Upper lobe of right lung (tissue), 1 donor: ENCODE results near the gene GIMD1. TPM values are rescaled to one million over a fixed set of nuclear protein-coding genes. Genes with fewer than 3 reads are reported as not detected.
"Not testable (repeated sequence)": the region's sequence is repeated elsewhere in the genome, so short reads cannot be mapped to it uniquely, and the experiment has no call there.

ENCODE experiments used
- ATAC-seq: fragments of 200-7000 bp; cut with Tn5 transposase; one replicate; pipeline ENCODE4 v1.9.1; 2020; ENCODE audit warnings: mild to moderate bottlenecking, moderate library complexity
- DNase-seq: peaks from one replicate; pipeline ENCODE4 v3.0.0-alpha.2; 2020
- H3K27ac ChIP-seq: fragments of 200-600 bp; one replicate; pipeline ENCODE4 v1.8.0; 2022
- H3K27me3 ChIP-seq: fragments of 200-600 bp; one replicate; pipeline ENCODE4 v1.8.0; 2022; ENCODE audit warnings: mild to moderate bottlenecking
- H3K36me3 ChIP-seq: fragments of 200-600 bp; one replicate; pipeline ENCODE4 v1.8.0; 2022
- H3K4me1 ChIP-seq: fragments of 200-600 bp; one replicate; pipeline ENCODE4 v1.8.0; 2022
- H3K4me3 ChIP-seq: fragments of 200-600 bp; one replicate; pipeline ENCODE4 v1.8.0; 2022; ENCODE audit warnings: mild to moderate bottlenecking
- H3K9me3 ChIP-seq: fragments of 200-600 bp; one replicate; pipeline ENCODE4 v1.8.0; 2022
- CTCF ChIP-seq: fragments of 200-600 bp; IDR thresholded peaks from one replicate; pipeline ENCODE4 v1.8.0; 2022; ENCODE audit warnings: antibody characterized with exemption
- intact Hi-C: fragments of 100-400 bp; cut with DNase I; formaldehyde crosslinking; loops from one replicate; pipeline ENCODE4 v1.11.0; 2022
- total RNA-seq: library from RNA; stranded (reverse); fragmentation: NEBNext Ultra II Directional; extraction: Animal tissue kit (Norgen Biotek cat#: 25700); gene quantifications from one replicate; pipeline ENCODE4 v1.2.1, GENCODE V29; 2021
- donor health status: DM: no; HTN: yes; CAD: no; lungs with severe emphysema.

Gene GIMD1
- total RNA-seq, 1 donor from 2014 or later: not detected

DNA sequence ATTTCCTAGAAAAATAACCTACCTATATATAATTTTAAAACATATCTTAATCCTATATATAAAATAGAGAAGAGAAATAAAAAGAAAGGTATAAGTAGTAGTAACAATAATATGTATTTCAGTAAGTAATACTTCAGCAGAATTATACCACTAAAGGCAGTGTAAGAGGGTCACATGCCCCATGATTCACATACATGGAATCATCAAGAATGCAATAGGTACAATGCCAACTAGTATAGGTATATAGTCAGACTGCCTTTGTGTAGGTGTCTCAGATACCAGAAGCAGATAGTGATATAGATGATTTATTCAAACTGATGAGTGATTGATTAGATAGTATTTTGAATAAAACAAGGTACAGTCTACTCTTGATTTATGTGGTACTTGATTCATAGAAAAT, 42.8 kb downstream of the GIMD1 start:
- Histone ChIP-seq H3K36me3 (peaks cover 51% of the 10 kb centered on the region), H3K4me1 (no peaks in the 10 kb centered on the region)

GRCh38 chr4:106323119-106323518, 45.5 kb downstream of the GIMD1 start:
- no peak overlapping the region for H3K27ac ChIP-seq
- DNase-seq (no peak), ATAC-seq (no peak)
- H3K36me3 ChIP-seq: peaks cover 25% of the 10 kb centered on the region
- no peaks in the 10 kb centered on the region for H3K9me3 ChIP-seq
- H3K4me3 ChIP-seq: no peak overlapping the region
- intact Hi-C loops: no loop called here
- H3K4me1 ChIP-seq: peaks cover under 1% of the 10 kb centered on the region
- H3K27me3 ChIP-seq: no peaks in the 10 kb centered on the region
- no peak for TF ChIP-seq CTCF

More for the DNA sequence above, 42.8 kb downstream of the GIMD1 start:
- no peaks in the 10 kb centered on the region for H3K9me3 ChIP-seq
- no peak for TF ChIP-seq CTCF
- intact Hi-C loops: no loop called here
- no peak for ATAC-seq
- no peaks in the 10 kb centered on the region for H3K27me3 ChIP-seq
- H3K4me3 ChIP-seq: no peak overlapping the region
- DNase-seq: no peak
- no peak overlapping the region for H3K27ac ChIP-seq

DNA sequence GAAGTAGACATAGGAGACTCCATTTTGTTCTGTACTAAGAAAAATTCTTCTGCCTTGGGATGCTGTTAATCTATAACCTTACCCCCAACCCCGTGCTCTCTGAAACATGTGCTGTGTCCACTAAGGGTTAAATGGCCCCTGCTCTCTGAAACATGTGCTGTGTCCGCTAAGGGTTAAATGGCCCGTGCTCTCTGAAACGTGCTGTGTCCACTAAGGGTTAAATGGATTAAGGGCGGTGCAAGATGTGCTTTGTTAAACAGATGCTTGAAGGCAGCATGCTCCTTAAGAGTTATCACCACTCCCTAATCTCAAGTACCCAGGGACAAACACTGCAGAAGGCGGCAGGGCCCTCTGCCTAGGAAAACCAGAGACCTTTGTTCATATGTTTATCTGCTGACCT, 46.8 kb downstream of the GIMD1 start:
- ATAC-seq, H3K27me3 ChIP-seq, DNase-seq, H3K9me3 ChIP-seq, H3K27ac ChIP-seq, intact Hi-C loops, H3K4me3 ChIP-seq: not testable (repeated sequence)
- Histone ChIP-seq H3K36me3 (peaks cover 12% of the 10 kb centered on the region), H3K4me1 (peaks cover 12% of the 10 kb centered on the region)

GRCh38 chr4:106321168-106321567, 47.4 kb downstream of the GIMD1 start:
- H3K9me3 ChIP-seq, DNase-seq, H3K4me3 ChIP-seq, ATAC-seq, intact Hi-C loops, H3K27me3 ChIP-seq, H3K27ac ChIP-seq, H3K36me3 ChIP-seq: not testable (repeated sequence)
- peaks cover 12% of the 10 kb centered on the region for H3K4me1 ChIP-seq

DNA sequence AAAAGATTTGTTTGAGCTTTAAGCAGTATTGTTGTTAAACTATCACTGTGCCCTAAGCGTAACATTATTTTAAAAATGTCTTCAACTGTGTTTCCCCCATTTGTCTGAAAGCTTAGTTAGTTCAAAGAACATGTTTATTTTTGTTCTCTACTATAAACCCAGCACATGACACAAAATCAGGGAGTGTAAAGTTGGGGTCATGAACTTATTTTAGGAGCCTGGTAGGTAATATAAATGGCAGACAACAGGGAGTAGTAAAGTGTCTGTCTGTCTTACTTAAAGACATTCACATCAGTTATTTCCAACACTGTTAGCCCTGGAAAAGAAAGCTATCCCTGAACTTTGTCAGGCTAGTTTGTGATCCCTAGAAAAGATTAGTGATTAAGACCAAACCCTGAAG, 48.3 kb downstream of the GIMD1 start:
- Histone ChIP-seq H3K4me3 (no peak overlapping the region), H3K9me3 (no peaks in the 10 kb centered on the region), H3K4me1 (peaks cover 13% of the 10 kb centered on the region), H3K27me3 (no peaks in the 10 kb centered on the region), H3K36me3 (no peaks in the 10 kb centered on the region), H3K27ac (no peak overlapping the region)
- intact Hi-C loops: no loop called here
- no peak for TF ChIP-seq CTCF
- DNase-seq (no peak), ATAC-seq (no peak)

GRCh38 chr4:106318511-106318910, 50.1 kb downstream of the GIMD1 start:
- H3K4me1 ChIP-seq: peaks cover 20% of the 10 kb centered on the region
- TF ChIP-seq CTCF: no peak
- intact Hi-C loops: no loop called here
- H3K9me3 ChIP-seq: no peaks in the 10 kb centered on the region
- no peaks in the 10 kb centered on the region for H3K36me3 ChIP-seq
- H3K27me3 ChIP-seq: no peaks in the 10 kb centered on the region
- DNase-seq: no peak
- no peak for ATAC-seq
- H3K4me3 ChIP-seq: no peak overlapping the region
- H3K27ac ChIP-seq: no peak overlapping the region

DNA sequence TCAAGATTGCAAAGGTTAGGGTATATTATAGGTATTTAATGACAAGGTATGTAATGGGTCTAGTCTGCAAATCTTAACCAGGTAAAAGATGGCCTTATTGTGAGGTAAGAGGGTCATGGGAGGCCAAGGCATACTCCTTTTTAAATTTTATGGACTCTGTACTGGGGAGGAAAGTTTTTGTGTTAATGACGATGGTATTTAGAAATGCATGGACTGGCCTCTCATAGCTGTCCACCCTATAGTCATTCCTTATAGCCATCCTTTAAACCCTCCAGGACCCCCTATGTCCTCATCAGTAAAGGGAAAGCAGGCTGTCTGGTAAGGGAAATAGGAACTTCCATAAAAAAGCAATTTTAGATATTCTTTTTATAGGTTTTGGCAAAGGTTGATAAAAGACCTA, 50.8 kb downstream of the GIMD1 start:
- intact Hi-C loops: no loop called here
- H3K4me3 ChIP-seq: peak overlapping the region; percentile 74
- no peaks in the 10 kb centered on the region for H3K27me3 ChIP-seq
- no peak for TF ChIP-seq CTCF
- DNase-seq: no peak
- H3K27ac ChIP-seq: no peak overlapping the region
- H3K4me1 ChIP-seq: peaks cover 20% of the 10 kb centered on the region
- no peaks in the 10 kb centered on the region for H3K9me3 ChIP-seq
- no peak for ATAC-seq
- no peaks in the 10 kb centered on the region for H3K36me3 ChIP-seq
